Measurements from ENCODE around the gene AKAP6.

GRCh38 chr14:32426586-32427388, 97.7 kb downstream of the AKAP6 start:
- TF ChIP-seq TAF1 (IDR thresholded peaks at IDR 0.05; ENCODE audit: borderline replicate concordance, low read depth, low read length), result no peak
- TF ChIP-seq POLR2AphosphoS5 (IDR thresholded peaks at IDR 0.05; ENCODE audit: low read depth, low read length), result no peak
